H9 (cell line): ENCODE data around the gene SOS1. TPM values are rescaled to one million over a fixed set of nuclear protein-coding genes. Genes with fewer than 3 reads are reported as not detected.
A peak's percentile ranks its signal among the peaks of the same experiment; 100 is the strongest.

ENCODE experiments used
- DNase-seq: peaks from one replicate; pipeline ENCODE4 v3.0.0-alpha.2; 2017
- H2AFZ ChIP-seq: one replicate; pipeline ENCODE4 v1.6.1; 2013; ENCODE audit warnings: mild to moderate bottlenecking, low read length, control low read depth, moderate library complexity
- H2AK5ac ChIP-seq: 2 replicates; pipeline ENCODE4 v1.6.1; 2013; ENCODE audit warnings: low read length, control low read depth, mixed read lengths; ENCODE audit not compliant: insufficient read length
- H2BK120ac ChIP-seq: one replicate; pipeline ENCODE4 v1.6.1; 2013; ENCODE audit warnings: low read depth, mild to moderate bottlenecking, low read length, control low read depth, inconsistent platforms; ENCODE audit not compliant: poor library complexity, severe bottlenecking
- H2BK12ac ChIP-seq: 2 replicates; pipeline ENCODE4 v1.6.1; 2013; ENCODE audit warnings: low read length, control low read depth, mixed read lengths, low read depth; ENCODE audit not compliant: insufficient read length
- H2BK15ac ChIP-seq: 2 replicates; pipeline ENCODE4 v1.6.1; 2013; ENCODE audit warnings: low read depth, low read length, control low read depth
- H2BK20ac ChIP-seq: one replicate; pipeline ENCODE4 v1.6.1; 2013; ENCODE audit warnings: low read depth, mild to moderate bottlenecking, low read length, control low read depth, inconsistent platforms; ENCODE audit not compliant: poor library complexity, severe bottlenecking
- H2BK5ac ChIP-seq: 2 replicates; pipeline ENCODE4 v1.6.1; 2013; ENCODE audit warnings: low read length, control low read depth, mixed read lengths; ENCODE audit not compliant: insufficient read length
- H3K14ac ChIP-seq: 2 replicates; pipeline ENCODE4 v1.6.1; 2013; ENCODE audit warnings: low read length, control low read depth; ENCODE audit not compliant: insufficient read depth
- H3K18ac ChIP-seq: 2 replicates; pipeline ENCODE4 v1.6.1; 2013; ENCODE audit warnings: low read depth, mild to moderate bottlenecking, mixed read lengths, low read length, control low read depth; ENCODE audit not compliant: insufficient read length
- H3K23ac ChIP-seq: 2 replicates; pipeline ENCODE4 v1.6.1; 2013; ENCODE audit warnings: low read length, control low read depth, mixed read lengths, low read depth; ENCODE audit not compliant: insufficient read length
- H3K23me2 ChIP-seq: 2 replicates; pipeline ENCODE4 v1.6.1; 2013; ENCODE audit warnings: low read depth, mild to moderate bottlenecking, mixed read lengths, low read length, control low read depth; ENCODE audit not compliant: insufficient read length, poor library complexity, severe bottlenecking
- H3K27ac ChIP-seq: 2 replicates; pipeline ENCODE4 v1.5.1; 2013; ENCODE audit warnings: low read length, control low read depth, mixed read lengths, low read depth; ENCODE audit not compliant: insufficient read length
- H3K27me3 ChIP-seq: 2 replicates; pipeline ENCODE4 v1.6.1; 2013; ENCODE audit warnings: low read length, control low read depth, inconsistent platforms; ENCODE audit not compliant: insufficient read depth
- H3K4ac ChIP-seq: 2 replicates; pipeline ENCODE4 v1.6.1; 2013; ENCODE audit warnings: low read depth, mild to moderate bottlenecking, control low read depth, inconsistent platforms, low read length, moderate library complexity
- H3K4me1 ChIP-seq: 2 replicates; pipeline ENCODE4 v1.6.1; 2013; ENCODE audit warnings: low read length, control low read depth, inconsistent platforms; ENCODE audit not compliant: insufficient read depth
- H3K4me2 ChIP-seq: 2 replicates; pipeline ENCODE4 v1.6.1; 2013; ENCODE audit warnings: low read length, control low read depth, mixed read lengths; ENCODE audit not compliant: insufficient read length, insufficient read depth
- H3K56ac ChIP-seq: 2 replicates; pipeline ENCODE4 v1.6.1; 2013; ENCODE audit warnings: low read depth, mild to moderate bottlenecking, mixed read lengths, low read length, control low read depth; ENCODE audit not compliant: insufficient read length
- H3K79me1 ChIP-seq: 2 replicates; pipeline ENCODE4 v1.6.1; 2013; ENCODE audit warnings: low read depth, mild to moderate bottlenecking, moderate library complexity, low read length, control low read depth, inconsistent platforms; ENCODE audit not compliant: insufficient read depth, poor library complexity, severe bottlenecking
- H3K79me2 ChIP-seq: 2 replicates; pipeline ENCODE4 v1.6.1; 2013; ENCODE audit warnings: low read length, control low read depth, inconsistent platforms; ENCODE audit not compliant: insufficient read depth
- H3K9ac ChIP-seq: 2 replicates; pipeline ENCODE4 v1.6.1; 2013; ENCODE audit warnings: low read length, control low read depth, mixed read lengths; ENCODE audit not compliant: insufficient read length; ENCODE audit errors: extremely low read depth
- H3K9me3 ChIP-seq: one replicate; pipeline ENCODE4 v1.6.1; 2013; ENCODE audit warnings: low read depth, low read length, inconsistent platforms; ENCODE audit not compliant: control insufficient read depth
- H3T11ph ChIP-seq: one replicate; pipeline ENCODE4 v1.6.1; 2013; ENCODE audit warnings: mild to moderate bottlenecking, low read length, control low read depth, inconsistent platforms
- H4K20me1 ChIP-seq: one replicate; pipeline ENCODE4 v1.6.1; 2013; ENCODE audit not compliant: control insufficient read depth, insufficient read length, insufficient read depth
- H4K5ac ChIP-seq: 2 replicates; pipeline ENCODE4 v1.6.1; 2013; ENCODE audit warnings: low read depth, mild to moderate bottlenecking, mixed read lengths, low read length, control low read depth; ENCODE audit not compliant: insufficient read length
- H4K8ac ChIP-seq: replicated peaks from 2 replicates; pipeline ENCODE4 v1.6.1; 2013; ENCODE audit warnings: low read length, control low read depth, mixed read lengths, low read depth; ENCODE audit not compliant: insufficient read length
- H4K91ac ChIP-seq: 2 replicates; pipeline ENCODE4 v1.6.1; 2013; ENCODE audit warnings: low read depth, mild to moderate bottlenecking, moderate library complexity, mixed read lengths, low read length, control low read depth; ENCODE audit not compliant: insufficient read length
- H3K27ac Mint-ChIP-seq, 3 experiments: 2 replicates in 2 of 3; 3 replicates in 1 of 3; pipeline ENCODE4 v1.8.0; 2020 to 2021; ENCODE audit warnings: mixed read lengths in 3 of 3, mild to moderate bottlenecking in 1 of 3, moderate library complexity in 1 of 3
- H3K27me3 Mint-ChIP-seq: 2 replicates; pipeline ENCODE4 v1.8.0; 2021; ENCODE audit warnings: low read depth, mild to moderate bottlenecking, moderate library complexity, mixed read lengths
- H3K36me3 Mint-ChIP-seq, 3 experiments: 2 replicates in 2 of 3; 3 replicates in 1 of 3; pipeline ENCODE4 v1.8.0; 2020 to 2021; ENCODE audit warnings: low read depth in 3 of 3, mixed read lengths in 3 of 3; ENCODE audit not compliant: insufficient read depth in 1 of 3
- H3K4me1 Mint-ChIP-seq, 2 experiments: 2 replicates each; pipeline ENCODE4 v1.8.0; 2020; ENCODE audit warnings: mixed read lengths in 2 of 2
- H3K4me3 Mint-ChIP-seq, 2 experiments: 2 replicates in 1 of 2; 3 replicates in 1 of 2; pipeline ENCODE4 v1.8.0; 2020 to 2021; ENCODE audit warnings: mild to moderate bottlenecking in 2 of 2, mixed read lengths in 2 of 2, moderate library complexity in 1 of 2
- H3K9me3 Mint-ChIP-seq, 2 experiments: 2 replicates in 1 of 2; 3 replicates in 1 of 2; pipeline ENCODE4 v1.8.0; 2020; ENCODE audit warnings: mild to moderate bottlenecking in 2 of 2, mixed read lengths in 2 of 2, moderate library complexity in 1 of 2
- WGBS: extraction: QIAGEN DNeasy Blood & Tissue Kit; methylation state at CpG from one replicate; pipeline ENCODE4 v1.1.7; 2013; ENCODE audit warnings: missing lambda C conversion rate, low lambda C conversion rate, mixed read lengths; ENCODE audit not compliant: insufficient read length; ENCODE audit errors: extremely low coverage; 5-methylcytosine and 5-hydroxymethylcytosine counted together
- total RNA-seq: library from RNA; stranded (reverse); gene quantifications from 2 replicates; pipeline ENCODE4 v1.2.1, GENCODE V29; 2021
- TF ChIP-seq, protein P1 (sequence below): fragments of 200-600 bp; sonication (generic); conservative IDR thresholded peaks from 3 replicates; pipeline ENCODE4 v1.8.0; 2021; ENCODE audit warnings: antibody characterized with exemption, mild to moderate bottlenecking

SOS1 gene
- total RNA-seq, 1 experiment from 2014 or later: 35.8 TPM

DNA sequence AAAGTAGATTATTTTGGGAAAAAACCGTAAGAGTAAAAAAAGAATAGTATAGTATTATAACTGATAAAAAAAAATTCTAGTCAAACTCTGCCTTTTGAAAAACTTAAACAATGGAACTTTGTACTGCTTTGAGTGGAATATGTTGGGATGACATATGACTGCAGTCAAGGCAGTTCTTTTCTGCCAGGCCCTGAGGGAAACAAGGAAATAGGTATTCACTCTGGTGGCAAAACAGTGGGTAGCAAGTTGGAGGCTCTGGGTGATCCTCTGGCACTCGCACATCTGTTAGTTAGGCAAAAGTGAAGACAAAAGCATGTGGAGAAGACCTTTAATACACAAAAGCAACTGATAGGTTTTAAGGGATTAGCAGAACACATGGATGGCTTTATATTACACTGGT, 129.0 kb downstream of the SOS1 start:
- Histone ChIP-seq H2BK20ac (no peak overlapping the region), H2AK5ac (no peak overlapping the region), H3K9ac (no peak overlapping the region), H2BK12ac (no peak overlapping the region), H2AFZ (no peak overlapping the region), H3K23ac (no peak overlapping the region), H2BK5ac (no peak overlapping the region), H3K27ac (no peak overlapping the region), H3K79me1 (no peaks in the 10 kb centered on the region), H3K56ac (no peak overlapping the region), H4K91ac (no peak overlapping the region), H3K23me2 (no peaks in the 10 kb centered on the region), H2BK15ac (no peak overlapping the region), H4K8ac (no peak overlapping the region), H3K9me3 (no peaks in the 10 kb centered on the region), H3K79me2 (no peaks in the 10 kb centered on the region), H3K27me3 (no peaks in the 10 kb centered on the region), H3K4me2 (no peak overlapping the region), H3K18ac (no peak overlapping the region), H4K5ac (no peak overlapping the region), H2BK120ac (no peak overlapping the region), H3K14ac (no peak overlapping the region), H3K4me1 (peaks cover 2% of the 10 kb centered on the region; the same call in 1 of the 2 replicates), H3T11ph (no peak overlapping the region), H3K4ac (no peak overlapping the region), H4K20me1 (no peaks in the 10 kb centered on the region)
- no CpG with 5 or more reads among the region's 2 CpGs for WGBS
- Mint-ChIP-seq H3K27ac (peak overlapping the region in 2 of 3 experiments; percentile 40 to 90; a peak in 2 of 7 replicates), H3K4me1 (peaks cover 8 to 14% of the 10 kb centered on the region in 2 experiments), H3K9me3 (no peaks in the 10 kb centered on the region), H3K36me3 (peaks cover 4 to 30% (median 22%) of the 10 kb centered on the region in 3 experiments), H3K4me3 (no peak overlapping the region), H3K27me3 (no peaks in the 10 kb centered on the region)
- no peak for DNase-seq
- TF ChIP-seq, protein P1, sequence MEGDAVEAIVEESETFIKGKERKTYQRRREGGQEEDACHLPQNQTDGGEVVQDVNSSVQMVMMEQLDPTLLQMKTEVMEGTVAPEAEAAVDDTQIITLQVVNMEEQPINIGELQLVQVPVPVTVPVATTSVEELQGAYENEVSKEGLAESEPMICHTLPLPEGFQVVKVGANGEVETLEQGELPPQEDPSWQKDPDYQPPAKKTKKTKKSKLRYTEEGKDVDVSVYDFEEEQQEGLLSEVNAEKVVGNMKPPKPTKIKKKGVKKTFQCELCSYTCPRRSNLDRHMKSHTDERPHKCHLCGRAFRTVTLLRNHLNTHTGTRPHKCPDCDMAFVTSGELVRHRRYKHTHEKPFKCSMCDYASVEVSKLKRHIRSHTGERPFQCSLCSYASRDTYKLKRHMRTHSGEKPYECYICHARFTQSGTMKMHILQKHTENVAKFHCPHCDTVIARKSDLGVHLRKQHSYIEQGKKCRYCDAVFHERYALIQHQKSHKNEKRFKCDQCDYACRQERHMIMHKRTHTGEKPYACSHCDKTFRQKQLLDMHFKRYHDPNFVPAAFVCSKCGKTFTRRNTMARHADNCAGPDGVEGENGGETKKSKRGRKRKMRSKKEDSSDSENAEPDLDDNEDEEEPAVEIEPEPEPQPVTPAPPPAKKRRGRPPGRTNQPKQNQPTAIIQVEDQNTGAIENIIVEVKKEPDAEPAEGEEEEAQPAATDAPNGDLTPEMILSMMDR: no peak
